ENCODE data around the gene BCL6B.

DNA sequence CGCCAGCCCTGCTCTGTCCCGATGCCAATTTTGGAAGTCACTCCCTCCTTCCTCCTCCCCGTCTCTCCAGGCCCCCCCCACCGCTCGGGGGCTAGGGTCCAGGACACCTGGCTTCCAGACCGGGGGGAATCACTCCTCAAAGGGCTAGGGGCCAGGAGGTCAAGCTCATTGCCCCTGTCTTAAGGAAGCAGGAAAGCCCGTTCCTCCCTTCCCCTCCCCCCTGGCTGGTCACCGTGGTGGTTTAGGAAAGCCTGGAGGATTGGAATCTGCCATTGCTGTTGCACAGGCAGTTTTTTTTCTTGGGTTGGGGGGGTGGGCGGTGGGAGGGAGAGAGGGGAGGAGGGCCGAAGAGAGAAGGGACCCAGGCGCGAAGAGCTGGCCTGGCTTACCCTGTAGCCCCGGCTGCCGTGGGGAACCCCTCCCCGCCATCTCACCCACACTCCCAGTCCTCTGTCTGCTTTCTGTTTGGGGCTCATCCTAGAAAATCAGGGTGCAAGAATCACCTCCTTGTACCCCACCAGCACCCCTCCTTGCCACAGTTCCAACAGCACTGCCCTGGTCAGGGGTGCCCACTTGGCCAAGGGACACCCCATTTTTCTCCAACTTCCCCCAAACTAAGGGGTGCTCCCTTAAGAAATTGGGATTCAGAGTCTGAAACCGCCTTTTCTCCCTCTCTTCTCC, 2.9 kb upstream of the BCL6B start:
- TF ChIP-seq, protein P1, sequence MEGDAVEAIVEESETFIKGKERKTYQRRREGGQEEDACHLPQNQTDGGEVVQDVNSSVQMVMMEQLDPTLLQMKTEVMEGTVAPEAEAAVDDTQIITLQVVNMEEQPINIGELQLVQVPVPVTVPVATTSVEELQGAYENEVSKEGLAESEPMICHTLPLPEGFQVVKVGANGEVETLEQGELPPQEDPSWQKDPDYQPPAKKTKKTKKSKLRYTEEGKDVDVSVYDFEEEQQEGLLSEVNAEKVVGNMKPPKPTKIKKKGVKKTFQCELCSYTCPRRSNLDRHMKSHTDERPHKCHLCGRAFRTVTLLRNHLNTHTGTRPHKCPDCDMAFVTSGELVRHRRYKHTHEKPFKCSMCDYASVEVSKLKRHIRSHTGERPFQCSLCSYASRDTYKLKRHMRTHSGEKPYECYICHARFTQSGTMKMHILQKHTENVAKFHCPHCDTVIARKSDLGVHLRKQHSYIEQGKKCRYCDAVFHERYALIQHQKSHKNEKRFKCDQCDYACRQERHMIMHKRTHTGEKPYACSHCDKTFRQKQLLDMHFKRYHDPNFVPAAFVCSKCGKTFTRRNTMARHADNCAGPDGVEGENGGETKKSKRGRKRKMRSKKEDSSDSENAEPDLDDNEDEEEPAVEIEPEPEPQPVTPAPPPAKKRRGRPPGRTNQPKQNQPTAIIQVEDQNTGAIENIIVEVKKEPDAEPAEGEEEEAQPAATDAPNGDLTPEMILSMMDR (IDR thresholded peaks at IDR 0.05; ENCODE audit: poor library complexity) = no peak
- TF ChIP-seq EZH2 (IDR thresholded peaks at IDR 0.05; ENCODE audit: borderline replicate concordance) = no peak

Measured in hepatocyte (in vitro differentiated cells).